ENCODE data around the gene CIC.

GRCh38 chr19:42312370-42312769 is 43.3 kb downstream of the CIC start:
- TF ChIP-seq CTCF (conservative IDR thresholded peaks at IDR 0.05) (no peak), EZH2 (IDR thresholded peaks at IDR 0.05; ENCODE audit: low read depth) (no peak)
